T-helper 2 cell treated with Interferon-gamma antibody and Interleukin-4, amounts not matched to agents 5 μg/mL and 100 μg/mL, for 36 hours (primary cell): ENCODE measurements around the gene EDC3.
"Not testable (repeated sequence)": the region's sequence is repeated elsewhere in the genome, so short reads cannot be mapped to it uniquely, and the experiment has no call there.

Source experiments
- DNase-seq: peaks from one replicate; pipeline ENCODE4 v3.0.0; 2021; ENCODE audit warnings: low spot score
- H3K27ac Mint-ChIP-seq: one replicate; pipeline ENCODE4 v1.8.0; 2021; ENCODE audit warnings: mild to moderate bottlenecking, mixed read lengths
- H3K27me3 Mint-ChIP-seq: one replicate; pipeline ENCODE4 v1.8.0; 2021; ENCODE audit warnings: low read depth, mixed read lengths
- H3K36me3 Mint-ChIP-seq: one replicate; pipeline ENCODE4 v1.8.0; 2021; ENCODE audit warnings: low read depth, mixed read lengths
- H3K4me1 Mint-ChIP-seq: one replicate; pipeline ENCODE4 v1.8.0; 2021; ENCODE audit warnings: low read depth, mixed read lengths
- H3K4me3 Mint-ChIP-seq: one replicate; pipeline ENCODE4 v1.8.0; 2022; ENCODE audit warnings: mild to moderate bottlenecking, moderate library complexity, mixed read lengths
- H3K9me3 Mint-ChIP-seq: one replicate; pipeline ENCODE4 v1.8.0; 2021; ENCODE audit warnings: mixed read lengths

EDC3 gene

GRCh38 chr15:74631408-74631807 lies 64.4 kb downstream of the EDC3 start:
- Mint-ChIP-seq H3K27me3 (no peaks in the 10 kb centered on the region), H3K4me3 (no peak overlapping the region), H3K4me1 (no peaks in the 10 kb centered on the region), H3K36me3 (peaks cover 49% of the 10 kb centered on the region), H3K27ac (no peak overlapping the region), H3K9me3 (no peaks in the 10 kb centered on the region)
- no peak for DNase-seq

- Mint-ChIP-seq H3K9me3 (no peaks in the 10 kb centered on the region), H3K27ac (no peak overlapping the region), H3K4me1 (no peaks in the 10 kb centered on the region), H3K36me3 (peaks cover 48% of the 10 kb centered on the region), H3K4me3 (no peak overlapping the region), H3K27me3 (no peaks in the 10 kb centered on the region)
- no peak for DNase-seq
Measured at GRCh38 chr15:74631087-74631385, 64.8 kb downstream of the EDC3 start.

DNA sequence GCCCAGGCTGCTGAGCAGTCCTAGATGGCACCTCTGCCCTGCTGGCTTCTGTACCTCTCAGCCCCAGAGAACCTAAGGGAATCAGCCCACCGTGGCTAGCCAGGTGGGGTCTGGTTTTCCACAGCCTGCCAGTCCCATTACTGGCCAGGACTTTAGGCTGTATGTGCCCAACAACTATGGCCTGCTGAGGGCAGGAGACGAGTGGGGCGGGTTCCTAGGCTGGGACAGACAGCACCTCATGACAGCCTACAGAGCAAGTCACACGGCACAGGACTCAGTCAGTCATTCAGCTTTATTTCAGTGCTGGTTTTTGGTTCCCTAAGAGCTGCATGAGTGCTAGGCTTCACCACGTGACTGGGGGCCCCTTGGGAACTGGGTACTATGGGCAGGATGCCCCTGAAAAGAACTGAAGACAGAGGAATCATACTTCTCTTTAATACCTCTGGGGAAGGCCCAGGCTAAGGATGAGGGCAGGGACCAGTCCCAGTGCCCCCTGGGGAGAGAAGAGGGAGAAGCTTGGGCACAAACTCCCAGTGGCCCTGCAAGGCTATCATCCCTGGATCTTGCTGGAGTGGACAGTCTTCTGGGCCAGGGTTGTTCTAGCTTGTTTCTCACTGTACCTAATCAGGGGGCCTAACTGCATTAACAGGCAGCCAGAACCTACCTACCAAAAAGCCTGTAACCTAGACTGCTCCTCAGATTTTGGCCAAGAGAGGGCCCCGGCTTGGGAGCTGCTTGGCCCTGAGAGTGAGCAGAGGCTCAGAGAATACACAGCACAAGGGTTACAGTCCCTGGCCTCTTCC lies 65.3 kb downstream of the EDC3 start:
- H3K4me3 Mint-ChIP-seq, result no peak overlapping the region
- H3K27me3 Mint-ChIP-seq, result no peaks in the 10 kb centered on the region
- DNase-seq, result no peak
- H3K4me1 Mint-ChIP-seq, result no peaks in the 10 kb centered on the region
- no peak overlapping the region for H3K27ac Mint-ChIP-seq
- H3K36me3 Mint-ChIP-seq, result peaks cover 51% of the 10 kb centered on the region
- H3K9me3 Mint-ChIP-seq, result no peaks in the 10 kb centered on the region

DNA sequence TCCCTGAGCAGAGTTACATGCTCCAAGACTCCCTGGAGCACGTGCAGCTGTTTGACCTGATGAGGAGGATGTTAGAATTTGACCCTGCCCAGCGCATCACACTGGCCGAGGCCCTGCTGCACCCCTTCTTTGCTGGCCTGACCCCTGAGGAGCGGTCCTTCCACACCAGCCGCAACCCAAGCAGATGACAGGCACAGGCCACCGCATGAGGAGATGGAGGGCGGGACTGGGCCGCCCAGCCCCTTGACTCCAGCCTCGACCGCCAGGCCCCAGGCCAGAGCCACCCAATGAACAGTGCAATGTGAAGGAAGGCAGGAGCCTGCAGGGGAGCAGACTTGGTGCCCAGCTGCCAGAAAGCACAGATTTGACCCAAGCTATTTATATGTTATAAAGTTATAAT lies 66.1 kb downstream of the EDC3 start:
- not testable (repeated sequence) for H3K27ac Mint-ChIP-seq, DNase-seq, H3K27me3 Mint-ChIP-seq, H3K9me3 Mint-ChIP-seq, H3K4me1 Mint-ChIP-seq, H3K4me3 Mint-ChIP-seq
- H3K36me3 Mint-ChIP-seq, result peaks cover 51% of the 10 kb centered on the region

- Mint-ChIP-seq H3K9me3 (no peaks in the 10 kb centered on the region), H3K4me3 (no peak overlapping the region), H3K27me3 (no peaks in the 10 kb centered on the region), H3K4me1 (no peaks in the 10 kb centered on the region), H3K27ac (no peak overlapping the region), H3K36me3 (peaks cover 51% of the 10 kb centered on the region)
- no peak for DNase-seq
Measured at GRCh38 chr15:74628949-74629348, 66.9 kb downstream of the EDC3 start.

DNA sequence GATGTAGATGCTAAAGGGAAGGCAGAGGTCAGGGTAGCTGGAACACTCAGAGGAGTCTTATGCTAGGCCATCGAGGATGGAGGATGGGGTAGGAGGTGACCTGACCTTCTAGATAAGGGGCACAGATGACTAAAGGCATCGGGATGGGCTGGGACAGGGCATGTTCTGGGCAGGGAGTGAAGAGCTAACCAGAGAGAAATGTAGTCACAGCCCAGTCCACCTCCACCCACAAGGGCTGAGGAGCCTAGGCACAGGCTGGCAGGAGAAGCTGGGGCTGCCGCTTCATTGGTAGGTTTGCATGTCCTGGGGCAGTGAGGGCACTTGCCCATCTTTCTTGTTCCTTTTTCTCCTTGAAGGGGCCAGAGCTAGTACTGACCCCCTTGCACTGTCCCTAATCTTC lies 67.6 kb downstream of the EDC3 start:
- Mint-ChIP-seq H3K27ac (peak overlapping the region; percentile 60), H3K27me3 (no peaks in the 10 kb centered on the region), H3K4me3 (no peak overlapping the region), H3K9me3 (no peaks in the 10 kb centered on the region), H3K4me1 (no peaks in the 10 kb centered on the region), H3K36me3 (peaks cover 53% of the 10 kb centered on the region)
- no peak for DNase-seq

DNA sequence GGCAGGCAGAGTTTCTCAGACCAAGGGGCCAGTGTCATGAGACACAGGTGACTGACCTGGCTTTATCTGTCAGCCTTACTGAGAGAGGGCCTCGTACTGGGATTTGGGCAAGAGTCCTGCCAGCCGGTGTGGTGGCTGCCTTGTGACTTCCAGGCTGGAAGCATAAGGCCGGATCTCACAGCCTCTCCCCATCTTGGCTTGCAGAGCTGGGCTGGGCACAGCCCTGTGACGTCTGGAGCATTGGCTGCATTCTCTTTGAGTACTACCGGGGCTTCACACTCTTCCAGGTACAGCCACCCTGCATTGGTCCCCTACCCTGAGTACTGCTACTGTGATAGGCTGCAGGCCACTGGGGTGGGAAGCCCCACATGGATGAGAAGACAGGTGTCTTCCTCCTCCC lies 68.1 kb downstream of the EDC3 start:
- no peak for DNase-seq
- no peaks in the 10 kb centered on the region for H3K9me3 Mint-ChIP-seq
- H3K27me3 Mint-ChIP-seq, result no peaks in the 10 kb centered on the region
- peaks cover 57% of the 10 kb centered on the region for H3K36me3 Mint-ChIP-seq
- peak overlapping the region; percentile 60 for H3K27ac Mint-ChIP-seq
- H3K4me1 Mint-ChIP-seq, result no peaks in the 10 kb centered on the region
- H3K4me3 Mint-ChIP-seq, result no peak overlapping the region

DNA sequence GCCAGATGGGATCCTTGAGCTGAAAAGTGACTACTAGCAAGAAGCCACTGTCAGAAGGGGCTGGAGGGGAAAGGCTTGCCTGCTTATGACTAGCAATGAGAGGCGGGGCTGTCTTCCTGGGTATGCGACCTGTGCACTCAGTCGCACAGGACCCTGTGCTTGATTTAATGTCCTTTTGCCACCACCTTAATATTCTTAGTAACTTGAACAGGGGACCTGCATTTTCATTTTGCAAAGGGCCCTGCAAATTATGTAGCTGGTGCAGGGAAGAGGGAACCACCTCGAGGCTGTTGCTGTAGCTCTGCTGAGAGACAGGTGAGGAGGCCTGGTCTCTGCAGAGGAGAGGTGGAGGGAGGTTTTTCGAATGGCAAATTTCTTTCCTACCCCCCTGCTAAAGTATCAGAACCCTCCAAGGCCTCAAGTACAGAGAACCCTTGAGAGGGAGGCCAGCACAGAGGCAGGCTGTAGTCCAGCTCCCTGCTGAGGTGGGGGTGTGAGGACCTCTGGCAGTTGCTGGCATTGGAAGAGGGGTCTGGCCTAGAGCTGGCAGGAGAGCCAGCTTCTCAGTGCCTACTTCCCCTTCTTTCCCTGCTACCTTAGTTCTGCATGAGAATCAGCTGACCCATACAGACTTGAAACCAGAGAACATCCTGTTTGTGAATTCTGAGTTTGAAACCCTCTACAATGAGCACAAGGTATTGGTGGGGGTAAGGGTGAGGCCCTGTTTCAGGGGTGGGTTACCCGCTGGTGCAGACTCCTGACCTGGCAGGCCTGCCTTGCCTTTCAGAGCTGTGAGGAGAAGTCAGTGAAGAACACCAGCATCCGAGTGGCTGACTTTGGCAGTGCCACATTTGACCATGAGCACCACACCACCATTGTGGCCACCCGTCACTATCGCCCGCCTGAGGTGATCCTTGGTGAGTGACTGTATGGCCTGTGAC lies 68.8 kb downstream of the EDC3 start:
- no peak for DNase-seq
- Mint-ChIP-seq H3K4me3 (no peak overlapping the region), H3K9me3 (no peaks in the 10 kb centered on the region), H3K27me3 (no peaks in the 10 kb centered on the region), H3K4me1 (no peaks in the 10 kb centered on the region), H3K36me3 (peaks cover 61% of the 10 kb centered on the region), H3K27ac (no peak overlapping the region)

- Mint-ChIP-seq H3K9me3 (no peaks in the 10 kb centered on the region), H3K36me3 (peaks cover 63% of the 10 kb centered on the region), H3K4me1 (peaks cover under 1% of the 10 kb centered on the region), H3K27me3 (no peaks in the 10 kb centered on the region), H3K27ac (no peak overlapping the region), H3K4me3 (no peak overlapping the region)
- DNase-seq, result no peak
Measured at GRCh38 chr15:74626336-74626735, 69.5 kb downstream of the EDC3 start.

DNA sequence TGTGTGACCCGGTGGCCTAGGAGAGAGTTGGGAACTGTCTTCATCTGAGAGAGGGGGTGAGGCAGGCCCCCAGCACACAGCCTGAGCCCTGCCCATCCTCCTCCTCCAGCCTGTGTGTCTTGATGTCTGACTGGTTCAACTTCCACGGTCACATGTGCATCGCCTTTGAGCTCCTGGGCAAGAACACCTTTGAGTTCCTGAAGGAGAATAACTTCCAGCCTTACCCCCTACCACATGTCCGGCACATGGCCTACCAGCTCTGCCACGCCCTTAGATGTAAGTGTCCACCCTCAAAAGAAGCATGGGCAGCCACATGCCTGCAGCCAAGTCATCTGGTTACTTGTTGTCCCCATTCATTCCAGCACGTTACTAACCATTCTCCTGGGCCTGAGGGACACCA lies 70.1 kb downstream of the EDC3 start:
- Mint-ChIP-seq H3K36me3 (peaks cover 70% of the 10 kb centered on the region), H3K27ac (peak overlapping the region; percentile 36), H3K4me3 (no peak overlapping the region), H3K4me1 (peaks cover 6% of the 10 kb centered on the region), H3K9me3 (no peaks in the 10 kb centered on the region), H3K27me3 (no peaks in the 10 kb centered on the region)
- no peak for DNase-seq

- Mint-ChIP-seq H3K4me1 (peaks cover 6% of the 10 kb centered on the region), H3K27ac (no peak overlapping the region), H3K36me3 (peaks cover 73% of the 10 kb centered on the region), H3K27me3 (no peaks in the 10 kb centered on the region), H3K4me3 (no peak overlapping the region), H3K9me3 (no peaks in the 10 kb centered on the region)
- DNase-seq, result no peak
Measured at GRCh38 chr15:74624020-74624602, 71.7 kb downstream of the EDC3 start.

DNA sequence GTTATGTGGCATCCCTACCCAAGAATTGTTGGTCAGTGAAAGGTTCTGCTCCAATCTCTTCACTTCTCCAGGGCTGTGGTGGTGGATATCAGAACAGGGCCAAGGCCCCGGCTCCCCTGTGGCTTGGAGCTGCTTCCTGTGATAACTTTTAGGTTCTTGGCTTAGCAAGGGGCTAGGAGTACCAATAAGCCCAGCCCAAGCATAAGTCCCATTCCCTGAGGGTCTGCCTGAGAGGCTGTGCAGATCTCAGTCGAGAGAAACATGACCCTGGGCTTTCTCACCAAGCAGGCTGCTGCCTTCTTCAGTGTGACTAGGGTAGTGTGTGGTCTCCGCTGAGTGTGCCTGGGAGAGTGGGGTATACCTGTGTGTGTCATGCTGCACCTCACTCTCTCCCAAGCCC lies 73.1 kb downstream of the EDC3 start:
- Mint-ChIP-seq H3K9me3 (no peaks in the 10 kb centered on the region), H3K27ac (no peak overlapping the region), H3K36me3 (peaks cover 63% of the 10 kb centered on the region), H3K4me3 (no peak overlapping the region), H3K27me3 (no peaks in the 10 kb centered on the region), H3K4me1 (peaks cover 13% of the 10 kb centered on the region)
- DNase-seq, result no peak

GRCh38 chr15:74621936-74622335 lies 73.9 kb downstream of the EDC3 start:
- Mint-ChIP-seq H3K27ac (no peak overlapping the region), H3K36me3 (peaks cover 61% of the 10 kb centered on the region), H3K4me1 (peaks cover 21% of the 10 kb centered on the region), H3K4me3 (no peak overlapping the region), H3K9me3 (no peaks in the 10 kb centered on the region), H3K27me3 (no peaks in the 10 kb centered on the region)
- DNase-seq, result no peak

DNA sequence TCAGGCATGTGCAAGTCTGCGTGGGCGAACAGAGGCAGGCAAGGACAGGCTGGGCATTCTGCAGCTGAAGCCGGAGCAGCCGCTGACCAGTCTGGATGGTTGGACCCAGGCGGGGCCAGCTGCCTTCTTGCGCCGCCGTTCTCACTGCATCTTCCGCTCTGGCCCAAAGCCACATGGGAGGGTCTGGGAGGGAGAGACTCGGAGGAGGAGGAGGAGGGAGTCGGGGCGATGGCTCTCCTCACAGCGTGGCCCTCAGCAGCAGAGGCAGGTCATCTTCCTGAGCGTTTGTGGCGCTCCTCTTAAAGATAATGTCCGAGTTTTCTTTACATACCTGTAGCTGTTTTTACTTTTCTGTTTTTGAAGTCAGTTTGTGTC lies 74.3 kb downstream of the EDC3 start:
- Mint-ChIP-seq H3K36me3 (peaks cover 63% of the 10 kb centered on the region), H3K9me3 (no peaks in the 10 kb centered on the region), H3K4me3 (no peak overlapping the region), H3K4me1 (peaks cover 25% of the 10 kb centered on the region), H3K27me3 (no peaks in the 10 kb centered on the region), H3K27ac (no peak overlapping the region)
- no peak for DNase-seq
